ENCODE measurements around the gene BCR. TPM values are rescaled to one million over a fixed set of nuclear protein-coding genes. Genes with fewer than 3 reads are reported as not detected.

The BCR gene
- polyA plus RNA-seq, 1 experiment, result 21.4 TPM

DNA sequence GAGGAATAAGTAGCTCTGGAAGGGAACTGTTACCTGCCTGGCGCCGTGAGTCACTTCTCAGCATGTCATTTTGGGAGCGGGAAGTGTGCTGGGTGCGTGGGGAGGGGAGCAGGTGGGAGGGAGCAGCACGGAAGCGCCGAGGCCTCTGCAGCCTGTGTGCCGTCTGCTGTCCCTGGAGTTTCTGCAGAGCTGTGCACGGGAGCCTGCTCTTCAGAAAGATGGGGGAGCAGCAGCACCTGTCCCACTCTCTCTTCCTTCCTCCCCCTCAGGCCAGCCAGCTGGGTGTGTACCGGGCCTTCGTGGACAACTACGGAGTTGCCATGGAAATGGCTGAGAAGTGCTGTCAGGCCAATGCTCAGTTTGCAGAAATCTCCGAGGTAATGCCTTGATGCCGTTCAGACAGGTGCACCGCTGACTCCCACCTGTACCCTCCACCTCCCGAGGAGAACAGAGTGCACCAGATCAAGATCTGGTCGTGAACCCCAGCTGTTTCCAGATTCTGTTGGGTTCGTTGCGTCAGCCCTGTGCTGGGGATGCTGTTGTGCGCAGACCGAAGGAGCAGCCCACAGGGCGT, 87.9 kb downstream of the BCR start:
- Histone ChIP-seq H3K4me3 (ENCODE audit: low read depth, low read length) (no peak overlapping the region), H3K27me3 (ENCODE audit: control insufficient read depth, insufficient read depth, low read length) (no peaks in the 10 kb centered on the region), H3K9me3 (ENCODE audit: control insufficient read depth, insufficient read depth, low read length) (no peaks in the 10 kb centered on the region; the same call in 1 of the 2 replicates), H3K27ac (ENCODE audit: low read depth, low read length) (no peak overlapping the region)
- TF ChIP-seq, protein P1, sequence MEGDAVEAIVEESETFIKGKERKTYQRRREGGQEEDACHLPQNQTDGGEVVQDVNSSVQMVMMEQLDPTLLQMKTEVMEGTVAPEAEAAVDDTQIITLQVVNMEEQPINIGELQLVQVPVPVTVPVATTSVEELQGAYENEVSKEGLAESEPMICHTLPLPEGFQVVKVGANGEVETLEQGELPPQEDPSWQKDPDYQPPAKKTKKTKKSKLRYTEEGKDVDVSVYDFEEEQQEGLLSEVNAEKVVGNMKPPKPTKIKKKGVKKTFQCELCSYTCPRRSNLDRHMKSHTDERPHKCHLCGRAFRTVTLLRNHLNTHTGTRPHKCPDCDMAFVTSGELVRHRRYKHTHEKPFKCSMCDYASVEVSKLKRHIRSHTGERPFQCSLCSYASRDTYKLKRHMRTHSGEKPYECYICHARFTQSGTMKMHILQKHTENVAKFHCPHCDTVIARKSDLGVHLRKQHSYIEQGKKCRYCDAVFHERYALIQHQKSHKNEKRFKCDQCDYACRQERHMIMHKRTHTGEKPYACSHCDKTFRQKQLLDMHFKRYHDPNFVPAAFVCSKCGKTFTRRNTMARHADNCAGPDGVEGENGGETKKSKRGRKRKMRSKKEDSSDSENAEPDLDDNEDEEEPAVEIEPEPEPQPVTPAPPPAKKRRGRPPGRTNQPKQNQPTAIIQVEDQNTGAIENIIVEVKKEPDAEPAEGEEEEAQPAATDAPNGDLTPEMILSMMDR (IDR thresholded peaks at IDR 0.05; ENCODE audit: low read depth, low read length), result no peak
- ChIA-PET CTCF (interaction anchor here (1.1 to 1.2 kb wide), 2 partner anchors 14 to 90 kb away, joined by 3 to 4 read pairs; no protein-coding TSS in a partner anchor), POLR2A (no interaction called here)
- no peak for DNase-seq (ENCODE audit: low read depth, low spot score)

DNA sequence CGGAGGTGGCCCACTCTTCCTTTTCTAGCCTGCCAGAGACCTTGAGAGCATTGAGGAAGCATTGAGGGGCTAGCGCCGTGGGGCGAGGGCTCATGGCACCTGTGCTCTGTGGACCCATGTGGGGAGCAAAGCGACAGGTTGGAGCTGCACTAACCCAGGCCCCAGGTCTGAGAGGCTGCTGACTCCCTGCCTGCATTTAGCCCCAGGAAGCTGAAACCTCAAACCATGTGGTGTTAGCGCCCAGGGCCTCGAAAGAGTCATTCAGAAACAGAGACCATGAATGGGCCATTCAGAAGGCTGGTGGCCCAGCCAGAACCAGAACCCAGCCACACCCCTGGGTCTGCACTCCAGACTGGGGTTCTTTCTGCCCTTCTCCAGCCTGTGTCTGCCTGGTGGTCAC, 88.6 kb downstream of the BCR start:
- TF ChIP-seq, protein P1 (IDR thresholded peaks at IDR 0.05; ENCODE audit: low read depth, low read length), result no peak
- no peaks in the 10 kb centered on the region; the same call in 1 of the 2 replicates for H3K9me3 ChIP-seq (ENCODE audit: control insufficient read depth, insufficient read depth, low read length)
- ChIA-PET CTCF (no interaction called here), POLR2A (no interaction called here)
- H3K27me3 ChIP-seq (ENCODE audit: control insufficient read depth, insufficient read depth, low read length), result no peaks in the 10 kb centered on the region
- no peak for DNase-seq (ENCODE audit: low read depth, low spot score)
- no peak overlapping the region for H3K27ac ChIP-seq (ENCODE audit: low read depth, low read length)
- no peak overlapping the region for H3K4me3 ChIP-seq (ENCODE audit: low read depth, low read length)

DNA sequence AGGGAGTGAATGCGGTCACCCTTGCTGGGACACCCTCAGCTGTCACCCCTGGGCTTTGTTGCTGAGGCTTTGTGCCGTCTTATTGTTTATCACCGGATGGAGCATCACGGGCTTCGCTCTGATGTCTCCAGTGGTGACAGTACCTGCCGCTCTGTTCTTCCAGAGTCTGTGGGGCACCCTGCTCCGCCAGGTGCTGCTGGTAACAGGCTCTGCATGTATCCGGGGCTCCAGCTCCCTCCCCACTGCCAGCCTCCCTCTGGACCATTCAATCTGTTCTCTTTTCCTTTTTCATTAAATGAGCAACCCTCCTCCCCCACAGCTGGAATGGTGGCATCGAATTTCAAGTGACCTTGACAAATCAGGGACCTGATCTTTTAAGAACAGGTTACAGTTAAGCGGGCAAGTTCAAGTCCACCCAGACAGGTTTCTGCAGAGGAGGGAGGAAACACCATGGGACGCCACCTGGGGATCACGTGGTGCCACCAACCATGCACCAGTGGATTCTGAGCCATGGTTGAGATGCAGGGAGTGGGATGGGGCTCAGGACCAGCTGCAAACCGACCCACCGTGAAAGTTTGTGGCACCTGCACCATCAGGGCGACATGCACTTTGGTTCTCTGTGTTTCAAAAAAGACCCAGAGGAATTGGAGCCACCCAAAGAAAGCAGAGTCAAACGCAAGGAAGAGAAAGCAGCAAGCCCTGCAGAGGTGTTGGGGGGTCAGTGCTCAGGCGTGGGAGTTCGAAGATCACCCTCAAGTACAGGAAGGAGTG, 89.3 kb downstream of the BCR start:
- H3K9me3 ChIP-seq (ENCODE audit: control insufficient read depth, insufficient read depth, low read length), result no peaks in the 10 kb centered on the region; the same call in 1 of the 2 replicates
- no peak for DNase-seq (ENCODE audit: low read depth, low spot score)
- H3K27ac ChIP-seq (ENCODE audit: low read depth, low read length), result no peak overlapping the region
- no peak overlapping the region for H3K4me3 ChIP-seq (ENCODE audit: low read depth, low read length)
- POLR2A ChIA-PET, result no interaction called here
- no peaks in the 10 kb centered on the region for H3K27me3 ChIP-seq (ENCODE audit: control insufficient read depth, insufficient read depth, low read length)
- CTCF ChIA-PET, result interaction anchor here (1.1 to 1.4 kb wide), 4 partner anchors 12 to 97 kb away, joined by 5 to 12 read pairs (median 7); no protein-coding TSS in a partner anchor
- TF ChIP-seq, protein P1 (IDR thresholded peaks at IDR 0.05; ENCODE audit: low read depth, low read length), result no peak

GRCh38 chr22:23270212-23270733, 90.0 kb downstream of the BCR start:
- no peak overlapping the region for H3K4me3 ChIP-seq (ENCODE audit: low read depth, low read length)
- no peak for DNase-seq (ENCODE audit: low read depth, low spot score)
- TF ChIP-seq, protein P1 (IDR thresholded peaks at IDR 0.05; ENCODE audit: low read depth, low read length), result peak; percentile 42
- H3K27ac ChIP-seq (ENCODE audit: low read depth, low read length), result no peak overlapping the region
- H3K9me3 ChIP-seq (ENCODE audit: control insufficient read depth, insufficient read depth, low read length), result no peaks in the 10 kb centered on the region; the same call in 1 of the 2 replicates
- POLR2A ChIA-PET, result no interaction called here
- H3K27me3 ChIP-seq (ENCODE audit: control insufficient read depth, insufficient read depth, low read length), result no peaks in the 10 kb centered on the region
- CTCF ChIA-PET, result interaction anchor here (1.1 to 1.4 kb wide), 4 partner anchors 12 to 97 kb away, joined by 5 to 12 read pairs (median 7); no protein-coding TSS in a partner anchor
